GM21528 (cell line): ENCODE data around the gene NPM1.

Experiments used
- ATAC-seq: cut with Tn5 transposase; IDR thresholded peaks from one replicate; pipeline ENCODE4 v1.9.1; 2021; ENCODE audit warnings: mild to moderate bottlenecking, moderate library complexity; ENCODE audit not compliant: unreplicated experiment, low FRiP score

The NPM1 gene

DNA sequence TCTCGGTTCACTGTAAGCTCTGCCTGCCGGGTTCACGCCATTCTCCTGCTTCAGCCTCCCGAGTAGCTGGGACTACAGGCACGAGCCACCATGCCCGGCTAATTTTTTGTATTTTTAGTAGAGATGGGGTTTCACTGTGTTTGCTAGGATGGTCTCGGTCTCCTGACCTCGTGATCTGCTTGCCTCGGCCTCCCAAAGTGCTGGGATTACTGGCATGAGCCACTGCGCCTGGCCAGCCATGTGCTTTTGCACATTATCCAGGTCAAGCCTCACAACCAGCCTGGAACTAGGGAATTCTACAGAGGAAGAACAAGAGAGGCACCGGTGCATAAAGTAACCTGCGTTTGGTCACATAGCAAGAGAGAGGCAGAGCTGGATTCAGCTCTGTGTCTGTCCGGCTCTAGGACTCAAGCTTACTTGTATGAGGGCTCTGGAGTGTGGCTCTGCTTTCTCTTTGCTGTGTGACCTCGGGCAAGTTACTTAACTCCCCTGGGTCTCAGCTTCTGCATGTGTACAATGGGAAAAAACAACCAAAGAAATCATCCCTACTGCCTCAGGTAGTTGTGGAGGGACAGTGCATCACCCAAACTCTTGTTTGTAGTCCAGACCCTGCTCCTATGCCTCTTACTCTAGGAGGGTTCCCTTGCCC is 38.1 kb downstream of the NPM1 start:
- no peak for ATAC-seq

DNA sequence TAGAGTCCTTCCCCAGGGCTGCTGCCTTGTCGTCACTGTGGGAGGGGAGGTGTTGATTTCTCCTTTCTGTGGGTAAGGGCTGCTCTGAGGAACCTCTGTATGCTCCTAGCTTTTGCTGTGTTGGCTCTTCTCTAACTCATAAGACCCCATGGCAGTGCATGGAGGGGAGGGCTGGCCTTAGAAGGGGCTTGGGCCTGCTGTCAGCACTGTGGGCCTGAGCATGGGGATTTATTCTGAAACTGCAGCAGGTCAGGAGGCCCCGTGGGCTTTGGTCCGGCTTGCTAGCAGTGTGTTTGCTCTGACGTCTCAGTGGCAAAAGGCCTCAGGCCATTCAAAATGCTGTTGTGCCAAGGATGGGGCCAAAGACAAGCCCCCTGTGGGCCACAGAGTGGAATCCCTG is 38.6 kb downstream of the NPM1 start:
- ATAC-seq = no peak

- ATAC-seq = no peak
Measured at GRCh38 chr5:171426680-171427079, 39.0 kb downstream of the NPM1 start.

- ATAC-seq = no peak
Measured at GRCh38 chr5:171427318-171428167, 39.9 kb downstream of the NPM1 start.

DNA sequence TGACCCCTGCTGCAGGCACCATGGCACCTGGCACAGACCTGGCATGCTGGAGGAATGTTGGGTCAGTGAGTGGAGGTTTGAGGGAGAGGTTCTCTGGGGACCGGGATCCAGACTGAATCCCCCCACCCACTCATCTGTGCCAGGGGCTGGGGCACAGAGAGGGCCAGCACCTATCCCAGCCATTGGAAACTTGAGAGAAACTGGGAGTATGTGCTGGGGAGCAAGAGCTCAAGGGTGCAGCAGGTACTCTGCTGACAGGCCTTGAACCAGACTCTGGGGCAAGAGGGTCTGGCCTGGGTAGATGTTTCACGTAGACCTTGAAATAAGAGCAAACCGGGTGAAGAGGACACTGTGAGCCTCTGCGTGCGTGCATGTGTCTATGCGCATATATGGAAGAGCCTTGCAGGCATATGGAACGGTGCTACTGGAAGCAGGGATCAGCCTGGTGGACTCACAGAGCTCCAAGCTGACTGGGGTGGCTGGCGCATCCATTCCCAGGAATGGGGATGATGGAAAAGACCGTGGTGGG is 40.6 kb downstream of the NPM1 start:
- no peak for ATAC-seq

DNA sequence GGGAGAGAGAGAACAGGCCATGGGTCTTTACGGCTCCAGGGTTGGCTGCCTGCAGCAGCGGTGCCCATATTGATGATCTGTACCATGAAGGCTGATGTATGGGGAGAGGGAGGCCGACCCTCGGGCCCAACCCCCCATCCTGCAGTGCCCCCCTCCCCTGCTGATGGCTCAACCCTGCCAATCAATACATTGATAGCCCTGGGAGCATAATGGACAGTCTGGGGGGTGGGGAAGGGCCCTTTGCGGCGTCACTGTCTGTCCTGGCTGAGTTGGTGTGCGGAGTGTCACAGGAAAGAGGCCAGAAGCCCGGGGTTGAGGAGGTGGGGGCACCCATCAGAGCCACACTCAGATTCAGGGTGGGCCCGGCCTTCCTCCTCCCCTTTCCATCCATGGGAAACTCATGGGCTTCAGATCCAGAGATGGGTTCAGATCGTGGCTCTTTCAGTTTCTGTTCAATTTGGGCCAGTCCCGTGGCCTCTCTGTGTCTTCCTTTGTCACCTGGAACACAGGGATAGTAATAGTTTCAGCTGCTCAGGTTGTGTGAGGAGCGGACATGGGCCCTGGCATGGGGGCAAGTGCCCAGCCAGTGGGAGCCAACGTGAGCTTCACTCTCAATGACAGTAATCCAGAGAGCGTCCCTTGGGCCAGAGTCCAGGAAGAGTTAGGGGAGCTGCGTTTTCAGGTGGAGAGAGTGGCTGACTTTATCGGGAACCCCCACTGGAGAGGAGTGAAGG is 41.3 kb downstream of the NPM1 start:
- ATAC-seq = no peak

- ATAC-seq = no peak
Measured at GRCh38 chr5:171429543-171429910, 41.9 kb downstream of the NPM1 start.

- ATAC-seq = no peak
Measured at GRCh38 chr5:171431251-171431777, 43.7 kb downstream of the NPM1 start.

GRCh38 chr5:171432076-171432475 is 44.4 kb downstream of the NPM1 start:
- no peak for ATAC-seq

GRCh38 chr5:171432583-171433351 is 45.1 kb downstream of the NPM1 start:
- no peak for ATAC-seq

DNA sequence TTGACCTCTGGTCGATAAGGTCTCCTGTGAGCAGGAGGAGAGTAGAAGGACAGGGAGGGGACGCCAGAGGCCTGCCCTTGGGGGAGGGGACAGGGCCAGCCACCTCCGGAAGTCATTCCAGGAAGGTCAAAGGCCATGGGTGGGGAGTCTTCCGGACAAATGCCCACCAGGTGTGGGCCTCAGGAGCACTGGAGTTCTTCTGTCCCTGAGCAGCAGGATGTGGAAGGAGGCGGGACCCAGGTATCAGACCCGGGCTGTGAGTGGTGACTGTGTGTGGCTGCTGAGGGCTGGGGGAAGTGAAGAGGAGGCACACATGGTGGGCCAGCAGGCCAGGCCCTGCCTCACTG is 45.7 kb downstream of the NPM1 start:
- ATAC-seq = no peak

- ATAC-seq = no peak
Measured at GRCh38 chr5:171433982-171434676, 46.5 kb downstream of the NPM1 start.

GRCh38 chr5:171434874-171435273 is 47.2 kb downstream of the NPM1 start:
- ATAC-seq = no peak

DNA sequence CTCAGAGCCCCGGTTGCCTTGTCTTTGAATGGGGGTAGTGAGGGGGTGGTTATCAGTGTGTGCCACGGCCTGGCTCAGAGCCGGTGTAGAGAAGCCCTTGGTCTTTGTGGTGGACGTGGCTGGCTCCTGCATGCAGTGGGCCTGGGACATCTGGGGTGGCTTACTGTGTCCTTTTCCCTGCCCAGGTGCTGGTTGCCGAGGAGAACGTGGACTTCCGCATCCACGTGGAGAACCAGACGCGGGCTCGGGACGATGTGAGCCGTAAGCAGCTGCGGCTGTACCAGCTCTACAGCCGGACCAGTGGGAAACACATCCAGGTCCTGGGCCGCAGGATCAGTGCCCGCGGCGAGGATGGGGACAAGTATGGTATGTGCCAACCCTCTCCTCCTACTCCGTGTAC is 48.3 kb downstream of the NPM1 start:
- ATAC-seq = no peak

DNA sequence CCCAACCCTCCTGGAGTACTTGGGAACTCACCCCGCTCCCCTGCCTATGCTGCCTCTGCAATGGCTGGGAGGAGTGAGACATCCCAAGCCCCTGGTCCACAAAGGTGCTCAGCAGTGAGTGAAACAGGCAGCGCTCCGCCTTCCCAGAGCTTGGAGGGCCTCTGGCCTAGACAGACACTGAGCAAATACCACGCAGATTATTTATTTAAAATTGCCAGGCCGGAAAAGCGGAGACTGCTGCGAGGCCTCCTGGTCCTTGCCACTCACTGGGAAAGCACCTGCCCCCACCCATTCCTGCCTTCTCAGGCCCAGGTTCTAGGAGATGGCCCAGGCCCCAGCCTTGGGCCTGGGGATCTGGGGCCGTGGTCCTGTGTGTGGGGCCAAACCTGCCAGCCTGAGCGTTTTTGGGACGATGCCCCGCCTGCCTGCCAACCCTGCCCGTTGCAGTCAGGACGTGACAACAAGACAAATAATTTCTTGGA is 49.2 kb downstream of the NPM1 start:
- no peak for ATAC-seq

DNA sequence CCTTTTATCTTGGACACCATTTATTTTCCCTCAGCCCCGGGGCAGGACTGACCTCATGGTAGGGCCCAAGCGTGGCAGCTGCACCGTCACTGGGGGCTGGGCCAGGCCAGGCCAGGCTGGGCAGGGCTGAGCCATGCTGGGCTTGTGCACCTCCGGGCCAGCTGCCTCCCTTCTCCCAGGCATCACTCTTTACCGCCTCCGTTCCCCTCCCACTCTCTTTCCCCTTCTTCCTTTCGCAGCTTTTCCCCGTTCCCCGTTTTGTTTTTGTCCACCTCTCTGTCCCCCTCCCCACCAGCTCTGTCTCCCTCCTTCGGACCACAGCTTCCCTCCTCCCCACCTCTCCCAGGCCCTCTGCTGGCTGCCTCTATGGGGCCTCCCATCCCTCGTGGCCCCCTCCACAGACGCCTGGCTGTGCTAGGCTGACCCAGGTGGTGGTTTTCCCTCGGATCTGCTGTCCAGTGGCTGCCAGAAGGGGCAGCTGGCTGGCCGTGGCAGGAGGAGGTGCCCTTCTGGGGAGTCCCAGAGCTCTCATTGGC is 49.7 kb downstream of the NPM1 start:
- ATAC-seq = no peak

GRCh38 chr5:171438738-171439137 is 51.1 kb downstream of the NPM1 start:
- no peak for ATAC-seq

GRCh38 chr5:171441246-171441791 is 53.7 kb downstream of the NPM1 start:
- no peak for ATAC-seq
